NCI-H2196 treated with DMSO at 0.1 percent for 48 hours (cell line): ENCODE measurements around the gene SPPL3.

Source experiments
- DNase-seq: peaks from one replicate; lab custom pipeline; 2025; ENCODE audit not compliant: unreplicated experiment; lab: John Stamatoyannopoulos, UW

The SPPL3 gene

DNA sequence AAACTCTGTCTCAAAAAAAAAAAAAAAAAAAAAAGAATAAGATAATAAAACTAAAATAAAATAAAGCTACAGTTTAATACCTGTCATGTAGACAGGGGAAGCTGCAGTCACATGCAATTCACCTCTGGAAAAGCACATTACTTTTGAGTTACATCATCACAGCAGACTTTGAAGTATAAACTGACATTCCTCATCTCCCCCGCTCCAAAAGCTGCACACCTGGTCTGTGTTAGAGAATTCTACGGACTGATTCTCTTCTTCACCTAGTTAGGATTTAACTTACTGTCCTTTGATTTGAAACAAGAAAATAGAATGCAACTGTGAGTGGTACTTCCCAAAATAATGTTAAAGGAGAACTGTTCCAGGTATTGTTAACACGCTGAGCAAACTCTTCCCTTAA lies 25.1 kb downstream of the SPPL3 start:
- DNase-seq: no peak

DNA sequence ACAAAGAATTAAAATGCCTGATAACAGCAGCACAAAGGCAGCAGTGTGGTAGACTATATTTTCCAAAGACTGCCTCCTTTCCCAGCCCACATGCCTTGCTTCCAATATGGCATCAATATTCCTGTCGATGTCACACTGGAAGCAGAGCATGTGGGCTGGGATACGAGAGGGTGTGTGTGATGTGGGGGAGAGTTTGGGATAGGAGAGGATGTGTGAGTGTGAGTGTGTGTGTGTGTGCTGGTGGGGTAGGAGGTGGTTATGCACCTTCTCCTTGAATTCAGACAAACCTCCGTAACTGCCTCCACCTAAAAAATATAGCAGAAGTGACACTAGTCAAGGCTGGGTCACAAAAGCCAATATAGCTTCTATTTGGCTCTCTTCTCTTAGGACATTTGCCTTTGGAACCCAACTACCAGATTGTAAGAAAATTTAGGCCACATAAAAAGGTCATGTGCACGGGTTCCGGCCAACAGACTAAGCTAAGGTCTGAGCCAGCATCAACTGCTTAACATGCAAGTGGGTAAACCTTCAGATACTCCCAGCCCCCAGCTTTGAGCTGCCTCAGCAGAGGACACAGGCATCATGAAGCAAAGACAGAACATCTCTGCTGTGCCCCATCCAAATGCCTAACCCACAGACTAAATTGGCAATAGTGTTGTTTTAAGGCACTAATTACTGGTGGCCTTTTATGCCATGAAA lies 29.5 kb downstream of the SPPL3 start:
- no peak for DNase-seq

GRCh38 chr12:120873226-120873625 lies 30.9 kb downstream of the SPPL3 start:
- DNase-seq: no peak

DNA sequence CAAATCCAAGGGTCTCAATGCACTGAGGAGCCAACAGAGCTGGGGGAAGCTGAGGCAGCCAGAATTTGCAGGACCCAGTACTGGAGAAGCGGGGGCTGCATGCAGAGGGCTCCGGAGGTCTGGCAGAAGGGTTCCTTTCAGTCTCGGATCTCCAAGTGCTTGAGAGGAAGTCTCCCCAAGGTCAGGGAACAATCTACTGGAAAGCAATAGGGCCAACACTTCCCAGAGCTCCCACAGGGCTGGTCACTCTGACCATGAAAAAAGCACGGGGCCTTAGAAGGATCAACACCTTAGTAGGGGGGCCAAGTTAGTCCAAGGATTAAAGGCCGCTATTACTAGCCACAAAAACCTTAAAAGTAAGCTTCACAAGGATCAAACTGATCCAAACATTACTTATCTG lies 31.7 kb downstream of the SPPL3 start:
- no peak for DNase-seq

DNA sequence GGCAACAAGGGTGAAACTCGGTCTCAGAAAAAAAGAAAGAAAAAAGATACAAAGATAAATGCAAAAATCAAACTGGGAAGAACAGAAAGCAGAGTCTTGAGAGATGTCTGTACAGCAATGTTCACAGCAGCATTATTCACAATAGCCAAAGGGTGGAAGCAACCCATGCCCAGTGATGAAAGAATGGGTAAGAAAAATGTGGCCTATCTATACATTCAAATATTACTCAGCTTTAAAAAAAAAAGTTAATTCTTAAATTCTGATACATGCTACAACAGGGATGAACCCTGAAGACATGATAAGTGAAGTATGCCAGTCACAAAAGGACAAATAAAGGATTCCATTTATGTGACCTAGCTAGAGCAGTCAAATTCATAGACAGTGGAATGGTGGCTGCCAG lies 33.7 kb downstream of the SPPL3 start:
- no peak for DNase-seq

- DNase-seq: no peak
These were observed 34.8 kb downstream of the SPPL3 start for GRCh38 chr12:120869376-120869775.

- DNase-seq: no peak
These were observed 38.0 kb downstream of the SPPL3 start for GRCh38 chr12:120866108-120866507.

GRCh38 chr12:120865098-120865497 lies 39.1 kb downstream of the SPPL3 start:
- no peak for DNase-seq

GRCh38 chr12:120862664-120863063 lies 41.5 kb downstream of the SPPL3 start:
- DNase-seq: no peak

- no peak for DNase-seq
These were observed 42.9 kb downstream of the SPPL3 start for GRCh38 chr12:120861074-120861795.

DNA sequence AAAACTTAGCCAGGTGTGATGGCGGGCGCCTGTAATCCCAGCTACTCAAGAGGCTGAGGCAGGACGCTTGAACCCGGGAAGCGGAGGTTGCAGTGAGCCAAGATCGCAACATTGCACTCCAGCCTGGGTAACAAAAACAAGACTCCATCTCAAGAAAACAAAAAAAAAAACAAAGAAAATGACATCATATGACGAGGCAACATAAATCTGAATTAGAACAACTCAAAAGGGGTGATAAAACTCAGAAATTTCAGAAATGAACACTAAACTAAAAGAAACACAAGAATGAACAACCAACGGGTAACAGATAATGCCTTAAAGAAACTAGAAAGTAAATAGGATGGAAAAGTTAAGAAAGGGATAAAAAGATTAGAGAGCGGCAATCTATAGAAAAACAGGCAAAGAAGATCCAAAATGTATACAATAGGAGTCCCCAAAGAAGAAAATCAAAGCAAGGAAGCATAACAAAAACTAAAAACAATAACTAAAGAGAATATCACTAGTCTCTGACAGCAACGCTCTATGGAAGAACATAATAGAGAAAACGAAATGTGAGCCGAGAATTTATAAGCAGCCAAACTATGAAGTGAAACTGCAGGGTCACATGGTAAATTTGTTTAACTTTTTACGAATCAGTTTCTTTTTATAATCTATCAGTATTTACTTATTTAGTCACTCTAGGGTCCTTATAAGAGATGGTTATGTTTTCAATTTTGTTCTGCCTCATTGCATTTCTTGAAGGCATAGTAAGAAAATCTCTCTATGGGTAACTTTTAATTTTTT lies 45.7 kb downstream of the SPPL3 start:
- DNase-seq: no peak

DNA sequence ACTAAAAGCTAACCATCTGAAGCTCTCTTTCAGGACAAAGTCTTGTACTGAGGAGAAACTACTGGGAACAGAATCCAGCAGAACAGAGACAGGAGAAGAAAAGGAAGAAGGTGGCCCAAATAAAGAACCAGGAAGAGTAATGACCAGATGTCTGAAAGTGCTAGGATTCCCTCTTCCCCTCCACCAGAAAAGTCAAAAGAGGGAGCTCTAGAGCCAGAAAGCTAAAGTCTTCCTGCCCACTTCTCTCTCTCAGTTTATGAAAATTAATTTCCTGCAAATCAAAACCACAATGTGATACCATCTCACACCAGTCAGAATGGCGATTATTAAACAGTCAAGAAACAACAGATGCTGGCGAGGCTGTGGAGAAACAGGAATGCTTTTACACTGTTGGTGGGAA lies 47.2 kb downstream of the SPPL3 start:
- DNase-seq: no peak

DNA sequence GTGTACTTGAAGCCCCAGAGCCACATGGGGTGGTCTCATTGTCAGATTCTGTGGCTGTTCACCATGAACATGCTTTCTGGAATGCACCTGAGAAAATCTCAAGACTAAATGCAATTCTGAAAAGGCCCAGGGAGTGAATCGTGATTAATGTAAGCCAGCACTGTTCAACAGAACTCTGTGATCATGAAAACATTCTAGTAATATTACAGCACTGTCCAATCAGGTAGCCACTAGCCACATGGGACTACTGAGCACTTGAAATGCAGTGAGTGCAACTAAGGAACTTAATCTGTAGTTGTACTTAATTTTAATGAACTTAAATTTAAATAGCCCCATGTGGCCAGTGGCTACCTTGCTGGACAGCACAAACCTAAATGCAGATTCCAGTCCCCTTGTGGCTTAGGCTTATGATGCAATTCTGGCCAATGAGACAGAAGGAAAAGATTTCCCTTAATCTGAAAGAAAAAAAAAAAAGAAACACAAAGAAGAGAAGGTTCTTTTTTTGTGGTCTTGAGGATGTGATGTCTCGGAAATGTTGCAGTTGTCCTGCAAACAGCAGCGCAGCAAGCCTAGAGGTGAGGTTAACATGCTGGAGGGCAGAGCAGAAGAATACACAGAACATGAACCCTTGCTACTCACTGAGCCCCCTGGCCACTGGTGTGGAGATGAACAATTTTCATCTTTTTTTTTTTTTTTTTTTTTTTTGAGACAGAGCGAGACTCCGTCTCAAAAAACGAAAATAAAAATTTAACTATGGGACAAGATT lies 48.2 kb downstream of the SPPL3 start:
- DNase-seq: no peak

DNA sequence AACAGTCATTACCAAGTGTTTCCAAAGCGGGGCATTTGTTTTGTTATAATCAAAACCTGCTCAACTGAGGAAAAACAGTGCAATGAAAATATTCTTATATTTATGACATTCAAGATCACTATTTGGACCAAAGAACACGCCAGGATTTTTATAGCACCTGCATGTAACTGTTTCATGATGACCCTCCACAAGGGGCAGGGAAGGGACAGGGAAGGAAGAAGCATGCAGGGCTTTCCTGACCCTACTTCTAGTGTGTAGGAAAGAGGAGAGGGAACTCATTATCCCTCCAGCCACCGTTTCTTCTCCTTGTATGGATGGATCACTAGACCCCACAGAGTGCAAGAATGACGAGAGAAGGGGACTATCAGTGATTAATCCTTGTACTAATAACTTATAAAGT lies 49.4 kb downstream of the SPPL3 start:
- DNase-seq: no peak

DNA sequence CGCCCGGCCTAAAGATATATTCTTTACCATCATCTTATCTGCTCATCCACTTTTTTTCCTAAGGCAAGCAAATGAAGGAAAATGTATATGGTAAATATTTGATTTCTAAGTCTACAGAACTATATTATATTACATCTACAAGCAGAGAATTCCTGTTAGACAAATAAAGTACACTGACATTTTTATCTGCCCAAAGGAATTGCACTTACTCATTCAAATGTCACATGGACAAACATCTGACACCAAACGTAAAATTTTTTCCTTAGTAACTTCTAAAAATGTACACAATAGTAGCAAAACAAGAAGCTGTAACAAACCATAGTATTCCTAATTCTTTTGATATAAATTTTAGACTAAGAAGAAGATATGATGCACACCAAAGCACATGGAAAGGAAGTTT lies 51.0 kb downstream of the SPPL3 start:
- no peak for DNase-seq

GRCh38 chr12:120851944-120852343 lies 52.2 kb downstream of the SPPL3 start:
- DNase-seq: no peak

DNA sequence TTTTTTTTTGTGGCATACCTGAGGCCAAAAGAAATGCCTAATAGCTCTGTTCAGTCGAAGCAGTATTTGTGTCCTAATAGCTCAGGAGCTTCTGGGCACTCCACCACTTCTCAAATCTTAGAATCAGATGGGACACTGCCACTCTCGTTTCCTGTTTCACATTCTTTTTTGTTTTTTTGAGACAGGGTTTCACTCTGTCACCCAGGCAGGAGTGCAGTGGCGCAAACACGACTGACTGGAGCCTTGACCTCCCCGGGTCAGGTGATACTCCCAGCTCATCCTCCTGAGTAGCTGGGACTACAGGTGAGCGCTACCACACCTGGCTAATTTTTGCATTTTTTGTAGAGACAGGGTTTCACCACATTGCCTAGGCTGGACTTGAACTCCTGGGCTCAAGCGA lies 52.7 kb downstream of the SPPL3 start:
- no peak for DNase-seq

DNA sequence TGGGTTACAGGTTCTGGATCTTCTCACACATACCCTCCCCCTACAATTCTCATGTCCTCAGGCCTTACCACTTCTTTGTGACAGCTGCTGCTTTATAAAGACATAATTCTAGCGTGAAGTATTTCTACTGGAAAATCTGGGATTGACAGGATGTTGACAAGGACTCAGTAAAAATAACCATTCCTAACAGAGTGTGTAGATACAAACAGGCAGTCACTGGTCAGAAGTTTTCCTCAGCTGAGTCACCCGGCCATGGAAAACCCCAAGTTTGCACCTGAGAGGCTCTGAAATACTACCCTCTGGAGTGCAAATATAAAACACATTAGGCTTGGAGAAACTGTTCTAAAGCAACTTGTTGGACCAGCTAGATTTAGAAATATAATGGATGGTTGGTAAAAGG lies 54.4 kb downstream of the SPPL3 start:
- no peak for DNase-seq

- no peak for DNase-seq
These were observed 56.3 kb downstream of the SPPL3 start for GRCh38 chr12:120847814-120848213.

GRCh38 chr12:120847392-120847791 lies 56.8 kb downstream of the SPPL3 start:
- no peak for DNase-seq

- DNase-seq: no peak
These were observed 57.4 kb downstream of the SPPL3 start for GRCh38 chr12:120846721-120847120.
